GM21367 (cell line): ENCODE results near the gene CHD5.

ENCODE experiments used
- ATAC-seq: cut with Tn5 transposase; IDR thresholded peaks from one replicate; pipeline ENCODE4 v1.9.1; 2021; ENCODE audit not compliant: unreplicated experiment

Gene CHD5

DNA sequence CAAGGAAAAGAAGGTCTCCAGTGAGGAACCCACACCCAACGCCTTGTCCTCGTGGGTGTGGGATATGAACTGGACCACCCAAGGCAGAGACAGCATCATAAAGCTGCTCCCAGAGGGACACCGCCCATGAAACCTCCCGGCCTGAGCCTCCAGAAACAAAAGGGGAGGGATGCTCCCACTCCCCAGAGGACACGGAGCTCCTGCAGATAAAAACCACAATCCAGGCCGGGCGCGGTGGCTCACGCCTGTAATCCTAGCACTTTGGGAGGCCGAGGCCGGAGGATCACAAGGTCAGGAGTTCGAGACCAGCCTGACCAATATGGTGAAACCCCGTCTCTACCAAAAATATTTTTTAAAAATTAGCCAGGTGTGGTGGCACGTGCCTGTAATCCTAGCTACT lies 66.4 kb downstream of the CHD5 start:
- no peak for ATAC-seq

DNA sequence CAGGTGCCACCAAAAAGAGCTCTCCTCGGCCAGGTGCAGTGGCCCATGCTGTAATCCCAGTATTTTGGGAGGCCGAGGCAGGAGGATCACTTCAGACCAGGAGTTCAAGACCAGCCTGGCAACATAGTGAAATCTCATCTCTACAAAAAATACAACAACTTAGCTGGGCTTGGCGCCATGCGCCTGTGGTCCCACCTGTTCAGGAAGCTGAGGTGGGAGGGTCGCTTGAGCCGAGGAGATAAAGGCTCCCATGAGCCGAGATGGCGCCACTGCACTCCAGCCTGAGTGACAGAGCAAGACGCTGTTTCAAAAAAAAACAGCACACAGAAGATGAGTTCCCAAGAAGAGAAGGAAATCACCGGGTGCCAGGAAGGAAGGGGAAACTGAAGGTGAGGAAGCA lies 67.0 kb downstream of the CHD5 start:
- no peak for ATAC-seq

DNA sequence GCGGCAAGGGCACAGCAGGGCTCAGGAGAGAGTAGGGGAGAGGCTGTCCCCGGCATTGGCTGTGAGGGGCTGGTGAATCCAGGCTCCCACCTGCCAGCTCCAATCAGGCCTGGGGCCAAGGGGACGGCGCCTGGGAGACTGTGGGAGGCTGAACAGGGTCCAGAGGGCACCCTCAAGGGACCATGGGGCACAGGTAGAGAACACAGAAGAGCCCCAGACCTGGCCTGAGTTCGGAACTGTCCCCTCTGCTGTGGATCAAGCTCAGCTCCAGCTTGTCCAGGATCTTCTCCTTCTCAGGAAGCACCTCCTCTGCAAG lies 67.5 kb downstream of the CHD5 start:
- no peak for ATAC-seq

DNA sequence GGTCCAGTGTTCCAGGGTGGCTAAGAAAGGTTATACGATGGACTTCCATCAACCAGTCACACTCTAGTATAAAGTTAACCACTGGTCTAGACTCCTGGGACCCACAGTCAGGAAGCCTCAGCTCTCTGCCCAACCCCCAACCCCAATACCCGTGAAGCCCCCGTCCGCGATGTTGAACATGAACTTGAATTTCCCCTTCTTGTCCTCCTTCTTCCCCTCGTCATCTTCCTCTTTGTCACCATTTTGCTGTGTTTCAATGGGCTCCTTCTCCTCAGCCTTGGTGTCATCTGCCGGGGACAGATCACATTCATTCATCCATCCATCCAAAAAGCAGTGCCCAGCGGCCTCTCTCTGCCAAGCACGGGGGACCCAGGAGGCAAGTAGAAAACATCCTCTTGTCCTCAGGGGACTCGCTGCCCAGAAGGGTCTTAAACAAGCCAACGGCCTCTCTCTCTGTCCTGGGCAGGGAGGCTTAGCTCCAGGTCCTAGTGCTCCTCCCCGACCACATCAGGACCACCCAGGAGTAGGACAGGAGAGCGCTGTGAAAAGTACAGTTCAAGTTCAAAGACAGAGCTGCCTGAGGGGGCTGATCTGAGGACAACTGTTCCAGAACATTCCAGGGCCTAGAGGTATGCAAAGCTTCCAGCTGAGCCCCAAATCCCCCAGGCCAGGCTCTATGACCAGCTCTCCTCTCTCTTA lies 68.0 kb downstream of the CHD5 start:
- no peak for ATAC-seq

DNA sequence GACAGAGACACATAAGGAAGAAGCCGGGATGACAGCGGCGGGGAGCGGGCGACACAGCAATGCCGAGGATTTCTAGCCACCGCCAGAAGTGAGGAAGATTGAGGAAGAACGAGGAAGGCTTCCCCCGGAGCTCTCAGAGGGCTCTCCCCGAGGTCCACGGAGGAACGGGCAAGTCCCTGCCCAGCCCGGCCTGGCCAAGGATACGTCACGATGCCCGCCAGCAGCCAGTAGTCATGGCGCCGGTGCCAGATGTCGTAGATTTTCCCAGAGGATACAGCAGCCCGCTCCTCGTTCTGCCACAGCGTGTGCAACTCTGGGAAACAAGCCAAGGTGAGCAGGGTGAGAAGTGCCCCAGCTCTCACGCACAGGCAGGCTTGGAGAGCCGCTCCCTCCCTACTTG lies 68.5 kb downstream of the CHD5 start:
- ATAC-seq: no peak

DNA sequence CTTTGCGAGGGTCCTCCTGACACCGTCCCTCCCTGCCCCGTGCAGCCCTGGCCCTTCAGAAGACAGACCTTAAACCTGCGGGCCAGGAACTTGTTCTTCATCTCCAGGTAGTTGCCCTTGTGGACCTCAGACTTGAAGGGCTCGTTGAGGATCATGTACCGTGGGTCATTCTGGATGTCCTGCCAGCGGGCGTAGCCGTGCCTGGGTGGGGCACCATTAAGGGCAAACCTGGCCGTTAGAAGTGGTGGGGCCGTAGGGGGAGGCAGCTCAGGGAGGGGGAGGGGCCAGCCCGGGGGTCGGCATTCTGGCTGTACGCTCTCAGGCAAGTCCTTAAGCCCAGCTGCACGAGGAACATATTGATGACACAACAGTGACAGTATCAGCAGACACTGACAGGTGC lies 69.8 kb downstream of the CHD5 start:
- no peak for ATAC-seq

DNA sequence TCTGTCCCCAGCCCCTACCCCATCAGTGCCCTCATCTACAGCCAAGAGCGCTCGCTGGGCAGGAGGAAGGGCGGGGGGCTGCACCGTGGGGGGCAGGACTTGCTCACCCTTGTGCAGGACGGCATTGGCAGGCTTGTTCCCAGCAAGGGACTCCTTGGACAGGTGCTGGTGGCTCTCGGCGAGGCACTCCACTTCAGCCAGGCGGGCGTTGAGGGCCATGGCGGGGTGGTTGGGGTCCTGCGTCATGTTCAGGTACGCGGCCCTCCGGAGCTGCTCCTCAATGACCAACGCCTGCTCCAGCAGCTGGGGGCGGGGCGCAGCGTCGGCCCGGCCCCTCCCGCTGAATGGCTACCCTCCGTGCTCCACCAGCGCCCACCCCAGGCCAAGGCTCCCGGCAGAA lies 70.4 kb downstream of the CHD5 start:
- no peak for ATAC-seq

DNA sequence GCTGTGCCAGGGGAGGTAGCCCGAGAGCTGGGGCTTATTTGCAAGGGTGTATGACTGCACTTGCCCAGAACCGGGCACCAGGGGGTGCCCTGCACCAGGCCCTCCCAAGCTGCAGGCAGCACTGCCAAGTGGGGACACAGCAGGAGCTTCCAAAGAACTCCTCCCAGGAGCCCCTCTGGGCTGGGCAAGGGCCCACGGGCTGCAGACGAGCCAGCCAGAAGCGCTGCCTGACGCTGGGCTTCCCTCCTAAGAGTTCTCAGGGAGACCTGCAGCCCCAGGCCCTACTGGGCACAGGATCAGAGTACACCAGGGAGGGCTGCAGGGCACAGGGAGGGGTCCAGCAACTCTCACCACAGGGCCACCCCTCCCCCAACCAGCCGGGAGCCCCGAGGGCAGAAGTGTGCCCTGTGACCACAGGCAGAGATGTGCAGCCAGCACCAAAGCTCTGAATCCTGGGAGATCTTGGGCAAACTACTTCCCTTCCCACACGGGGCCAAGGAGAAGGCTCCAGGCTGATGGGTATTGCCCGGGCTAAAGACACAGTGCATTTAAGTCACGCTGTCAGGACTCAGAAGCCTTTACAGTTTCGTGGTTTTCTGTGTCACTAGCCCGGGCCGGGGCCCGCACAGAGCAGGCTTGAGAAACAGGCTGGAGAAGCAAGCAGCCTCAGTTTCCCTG lies 71.0 kb downstream of the CHD5 start:
- ATAC-seq: no peak

DNA sequence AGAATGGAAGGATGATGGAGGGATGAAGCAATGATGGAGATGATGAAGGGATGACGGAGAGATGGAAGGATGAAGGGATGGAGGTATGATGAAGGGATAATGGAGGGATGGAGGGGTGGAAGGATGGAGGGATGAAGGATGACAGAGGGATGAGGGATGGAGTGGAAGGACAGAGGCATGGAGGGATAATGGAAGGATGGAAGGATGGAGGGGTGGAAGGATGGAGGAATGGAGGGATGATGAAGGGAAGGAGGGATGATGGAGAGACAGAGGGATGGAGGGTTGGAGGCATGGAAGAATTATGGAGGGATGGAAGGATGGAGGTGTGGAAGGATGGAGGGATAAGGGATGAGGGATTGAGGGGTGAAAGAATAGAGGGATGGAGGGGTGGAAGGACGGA lies 71.6 kb downstream of the CHD5 start:
- ATAC-seq: no peak

DNA sequence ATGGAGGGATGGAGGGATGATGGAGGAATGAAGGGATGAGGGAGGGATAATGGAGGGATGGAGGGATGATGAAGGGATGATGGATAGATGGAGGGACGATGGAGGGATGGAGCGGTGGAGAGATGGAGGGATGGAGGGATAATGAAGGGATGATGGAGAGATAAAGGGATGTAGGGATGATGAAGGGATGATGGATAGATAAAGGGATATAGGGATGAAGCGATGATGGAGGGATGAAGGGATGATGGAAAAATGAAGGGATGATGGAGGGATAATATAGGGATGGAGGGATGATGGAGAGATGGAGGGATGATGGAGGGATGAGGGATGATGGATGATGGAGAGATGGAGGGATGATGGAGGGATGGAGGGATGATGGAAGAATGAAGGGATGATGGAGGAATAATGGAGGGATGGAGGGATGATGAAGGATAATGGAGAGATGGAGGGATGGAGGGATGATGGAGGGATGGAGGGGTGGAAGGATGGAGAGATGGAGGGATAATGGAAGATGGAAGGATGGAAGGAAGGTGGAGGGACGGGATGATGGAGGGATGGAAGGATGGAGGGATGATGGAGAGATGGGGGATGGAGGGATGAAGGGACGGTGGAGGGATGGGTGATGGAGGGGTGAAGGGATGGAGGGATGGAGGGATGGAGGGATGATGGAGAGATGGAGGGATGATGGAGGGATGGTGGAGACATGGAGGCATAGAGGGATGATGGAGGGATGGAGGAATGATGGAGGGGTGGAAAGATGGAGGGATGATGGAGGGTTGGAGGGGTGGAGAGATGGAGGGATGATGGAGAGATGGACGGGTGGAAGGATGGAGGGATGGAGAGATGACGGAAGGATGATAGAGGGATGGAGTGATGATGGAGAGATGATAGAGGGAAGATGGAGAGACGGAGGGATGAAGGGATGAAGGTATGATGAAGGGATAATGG lies 72.4 kb downstream of the CHD5 start:
- ATAC-seq: no peak

DNA sequence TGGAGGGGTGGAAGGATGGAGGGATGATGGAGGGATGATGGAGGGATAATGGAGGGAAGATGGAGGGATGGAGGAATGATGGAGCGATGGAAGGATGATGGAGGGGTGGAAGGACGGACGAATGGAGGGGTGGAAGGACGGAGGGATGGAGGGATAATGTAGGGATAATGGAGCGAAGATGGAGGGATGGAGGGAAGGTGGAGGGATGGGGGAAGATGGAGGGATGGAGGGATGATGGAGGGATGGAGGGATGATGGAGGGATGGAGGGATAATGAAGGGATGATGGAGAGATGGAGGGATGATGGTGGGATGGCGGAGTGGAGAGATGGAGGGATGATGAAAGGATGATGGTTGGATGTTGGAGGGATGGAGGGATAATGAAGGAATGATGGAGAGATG lies 73.1 kb downstream of the CHD5 start:
- no peak for ATAC-seq

DNA sequence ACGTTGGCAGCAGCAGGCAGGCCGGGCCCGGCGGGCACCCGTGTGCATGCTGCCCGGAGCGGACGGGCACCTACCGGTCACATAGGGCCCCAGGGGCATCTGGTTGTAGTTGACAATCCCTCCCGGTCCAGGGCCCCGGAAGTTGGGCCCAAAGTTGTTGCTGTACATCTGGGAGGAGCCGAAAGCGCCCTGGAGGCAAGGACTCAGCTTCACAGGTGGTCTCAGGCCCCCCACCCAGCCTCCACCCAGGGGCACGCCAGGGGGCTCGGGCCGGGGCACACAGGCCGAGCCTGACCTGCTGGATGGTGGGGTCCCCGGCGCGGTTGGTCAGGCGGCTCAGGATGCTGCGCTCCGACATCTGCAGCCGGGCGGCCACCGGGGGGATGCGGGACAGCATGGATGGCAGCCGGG lies 73.8 kb downstream of the CHD5 start:
- no peak for ATAC-seq

DNA sequence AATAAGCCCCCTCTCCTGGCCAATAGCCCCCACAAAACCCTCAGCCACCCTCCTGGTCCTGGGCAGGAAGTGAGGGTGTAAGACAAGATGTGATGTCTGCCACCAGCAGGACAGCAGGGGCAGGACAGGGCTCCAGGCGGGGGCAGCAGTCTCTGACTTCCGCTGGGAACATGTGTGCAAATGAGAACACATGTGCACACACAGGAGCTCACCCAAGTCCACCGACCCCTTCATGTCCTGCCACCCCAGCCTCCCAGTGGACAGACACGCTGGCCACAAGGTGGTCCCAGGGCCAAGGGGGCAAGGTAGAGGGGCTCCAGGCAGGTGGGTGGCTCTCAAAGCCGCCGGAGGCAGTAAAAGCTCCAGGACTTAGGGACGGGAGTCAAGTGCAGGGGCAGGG lies 74.4 kb downstream of the CHD5 start:
- ATAC-seq: no peak

DNA sequence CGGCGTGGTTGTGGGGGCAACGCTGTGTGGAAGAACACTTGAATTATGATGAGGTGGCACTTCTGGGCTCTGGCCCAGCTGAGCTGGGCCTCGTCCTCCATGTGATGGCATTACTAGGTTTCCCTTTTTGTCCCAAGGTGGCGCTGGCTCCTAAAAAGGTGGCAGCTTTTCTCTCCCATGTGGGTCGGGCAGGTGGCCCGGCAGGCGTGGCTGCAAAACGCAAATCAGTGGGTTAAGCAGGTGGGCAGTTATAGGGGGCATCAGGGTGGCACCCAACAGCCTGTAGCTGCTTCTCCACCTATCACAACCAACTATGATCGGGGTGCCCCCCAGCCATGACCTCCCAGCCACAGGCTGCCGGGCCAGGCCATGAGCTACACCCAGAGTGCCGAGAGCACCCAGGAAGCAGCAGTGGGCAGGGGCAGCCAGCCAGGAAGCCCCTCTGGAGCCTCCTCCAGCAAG lies 74.9 kb downstream of the CHD5 start:
- no peak for ATAC-seq

DNA sequence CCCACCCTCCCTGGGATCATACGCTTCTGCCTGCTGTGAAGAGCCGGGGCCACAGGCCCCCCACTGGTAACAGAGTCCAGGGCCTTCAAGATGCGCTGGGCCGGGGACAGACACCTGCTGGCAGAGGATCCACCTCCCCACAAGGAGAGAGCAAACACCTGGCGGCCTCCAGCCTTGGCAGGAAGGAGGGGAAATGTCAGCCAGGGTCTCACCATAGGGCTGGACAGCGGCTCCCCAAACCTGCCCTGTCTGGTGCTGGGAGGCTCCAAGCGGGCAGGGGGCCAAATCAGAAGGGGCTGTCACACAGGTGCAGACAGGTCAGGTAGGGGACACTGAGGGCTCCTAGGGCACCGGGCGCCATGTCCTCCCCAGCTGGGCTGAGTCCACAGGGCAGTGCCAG lies 75.5 kb downstream of the CHD5 start:
- ATAC-seq: no peak

DNA sequence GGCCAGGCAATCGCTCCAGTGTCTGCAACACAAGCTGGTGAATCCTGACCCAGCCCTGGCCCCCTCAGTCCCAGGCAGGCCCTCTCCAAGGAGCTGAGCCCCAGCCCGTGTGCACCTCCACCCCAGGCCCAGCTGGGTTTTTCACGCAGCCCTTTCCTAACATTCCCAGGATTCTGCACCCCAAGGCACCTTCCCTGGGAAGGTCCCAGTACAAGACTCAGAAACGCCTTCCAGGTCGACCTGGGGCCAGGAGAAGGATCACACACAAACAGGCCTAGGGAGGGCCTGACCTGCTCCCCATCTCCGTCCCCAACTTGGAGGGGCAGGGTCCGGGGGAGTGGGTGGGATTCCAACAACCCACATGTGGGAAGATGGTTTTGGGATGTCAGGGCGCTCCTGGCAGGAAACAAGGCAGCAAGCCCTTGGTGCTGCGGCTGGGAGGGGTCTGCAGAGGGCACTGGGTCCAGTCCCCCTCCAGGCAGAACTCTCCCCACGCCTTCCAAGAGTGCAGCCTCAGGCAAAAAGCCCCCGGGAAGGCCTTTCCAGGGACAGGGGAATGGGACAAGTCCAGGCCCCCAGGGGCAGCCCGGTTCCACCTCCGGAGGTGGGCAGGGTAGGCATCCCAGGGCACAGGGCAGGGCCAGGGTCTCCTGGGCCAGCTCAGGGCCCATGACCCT lies 76.1 kb downstream of the CHD5 start:
- no peak for ATAC-seq

DNA sequence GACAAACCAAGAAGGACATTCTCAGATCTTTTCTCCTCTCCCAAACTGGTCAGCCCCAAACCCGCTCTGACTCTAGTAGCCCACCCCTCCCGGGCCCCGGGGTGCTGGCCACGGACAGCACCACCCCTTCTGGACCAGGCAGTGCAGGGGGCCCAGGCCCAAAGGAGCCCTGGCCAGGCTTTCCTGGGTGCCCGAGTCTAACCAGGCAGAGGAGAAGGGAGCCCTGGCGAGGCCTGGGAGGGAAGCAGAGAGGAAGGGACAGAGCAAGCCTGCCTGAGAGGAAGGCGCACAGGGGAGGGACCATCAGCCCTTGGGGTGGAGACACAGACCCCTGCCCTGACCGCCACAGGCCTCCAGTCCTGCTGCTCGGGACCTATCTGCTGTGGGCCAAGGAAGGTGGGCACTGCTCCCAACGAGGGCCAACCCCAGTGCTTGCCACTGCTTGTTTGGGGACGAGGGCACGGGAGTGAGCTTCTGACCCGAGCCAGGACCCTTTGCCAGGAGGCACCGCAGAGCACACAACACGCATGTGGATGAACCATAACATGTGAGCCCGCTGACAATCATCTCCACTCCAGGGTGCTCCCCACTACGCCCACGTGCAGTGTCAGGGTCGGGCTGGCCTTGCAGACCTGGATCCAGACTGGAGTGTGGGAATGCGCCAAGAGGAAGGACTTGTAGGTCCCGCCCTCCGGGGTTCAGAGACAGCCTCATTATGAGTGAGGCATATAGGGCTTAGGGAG lies 76.8 kb downstream of the CHD5 start:
- ATAC-seq: no peak

DNA sequence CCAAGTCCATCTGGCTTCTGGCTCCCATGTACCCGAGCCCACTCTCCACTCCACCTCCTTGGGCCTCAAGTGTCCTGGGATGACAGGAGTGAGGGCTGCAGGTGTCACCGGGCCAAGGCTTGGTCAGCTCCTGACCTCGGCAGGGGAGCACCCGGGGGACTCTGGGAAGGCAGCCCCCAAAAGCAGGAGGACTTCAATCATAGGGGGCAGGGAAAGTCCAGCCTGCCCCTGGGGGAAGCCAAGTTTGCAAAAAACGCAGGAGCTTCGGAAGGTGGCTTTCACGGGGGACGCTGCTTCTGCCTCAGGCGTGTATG lies 77.6 kb downstream of the CHD5 start:
- ATAC-seq: no peak

DNA sequence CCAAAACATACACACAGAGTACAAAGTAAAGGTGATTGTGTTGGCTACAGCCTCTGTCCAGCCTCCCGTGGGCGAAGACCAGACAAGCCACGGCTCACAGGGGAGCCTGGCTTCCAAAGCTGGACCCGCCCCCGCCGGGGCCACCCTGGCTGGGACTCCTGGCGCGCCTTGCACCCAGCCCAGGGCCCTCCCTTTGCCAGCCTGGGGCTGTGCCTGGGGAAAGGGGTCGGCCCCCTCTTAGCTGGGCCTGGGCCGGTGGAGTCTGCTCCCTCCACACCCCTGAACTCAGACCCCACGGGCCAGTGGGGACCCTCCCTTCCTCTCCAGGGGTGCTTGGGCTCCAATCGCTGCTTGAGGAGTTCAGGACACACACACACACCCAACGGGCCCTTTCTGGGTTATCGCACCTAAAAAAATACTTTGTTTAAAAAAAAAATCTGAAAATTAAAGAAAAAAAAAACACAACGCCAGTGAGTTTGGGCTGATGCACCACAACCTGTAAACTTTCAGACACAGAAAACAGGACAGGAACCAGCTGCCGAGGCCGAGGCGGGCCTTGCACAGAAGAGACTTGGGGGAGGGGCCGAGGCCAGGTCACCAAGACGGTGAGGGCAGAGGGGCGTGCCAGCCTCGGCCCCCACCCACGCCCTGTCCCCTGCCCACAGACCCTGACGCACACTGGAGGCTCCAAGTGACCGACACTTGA lies 78.1 kb downstream of the CHD5 start:
- no peak for ATAC-seq
